ENCODE results near the gene TMEM62.
"Not testable (repeated sequence)": the region's sequence is repeated elsewhere in the genome, so short reads cannot be mapped to it uniquely, and the experiment has no call there.

TMEM62 gene

GRCh38 chr15:43175656-43176309 lies 42.4 kb downstream of the TMEM62 start:
- H3K36me3 Mint-ChIP-seq (ENCODE audit: low read depth): peaks cover 65% of the 10 kb centered on the region
- H3K27me3 Mint-ChIP-seq; H3K27ac Mint-ChIP-seq; H3K4me1 Mint-ChIP-seq (ENCODE audit: low read depth); H3K9me3 Mint-ChIP-seq; intact Hi-C loops (cut with micrococcal nuclease); H3K4me3 Mint-ChIP-seq: not testable (repeated sequence)

- peaks cover 71% of the 10 kb centered on the region for H3K36me3 Mint-ChIP-seq (ENCODE audit: low read depth)
- H3K27ac Mint-ChIP-seq; H3K4me1 Mint-ChIP-seq (ENCODE audit: low read depth); H3K27me3 Mint-ChIP-seq; H3K9me3 Mint-ChIP-seq; intact Hi-C loops (cut with micrococcal nuclease); H3K4me3 Mint-ChIP-seq: not testable (repeated sequence)
Observed at GRCh38 chr15:43177147-43177546, 43.8 kb downstream of the TMEM62 start.

- no peak overlapping the region for H3K4me3 Mint-ChIP-seq
- intact Hi-C loops (cut with micrococcal nuclease): loop anchor here (10.0 kb wide), 1 partner anchor 78 kb away; the partner anchor contains the start of gene UBR1
- peaks cover 30% of the 10 kb centered on the region for H3K4me1 Mint-ChIP-seq (ENCODE audit: low read depth)
- H3K27ac Mint-ChIP-seq: peak overlapping the region; percentile 24
- H3K9me3 Mint-ChIP-seq: no peaks in the 10 kb centered on the region
- no peaks in the 10 kb centered on the region for H3K27me3 Mint-ChIP-seq
- H3K36me3 Mint-ChIP-seq (ENCODE audit: low read depth): peaks cover 69% of the 10 kb centered on the region
Observed at GRCh38 chr15:43183270-43183669, 49.9 kb downstream of the TMEM62 start.

GRCh38 chr15:43184407-43185124 lies 51.2 kb downstream of the TMEM62 start:
- Mint-ChIP-seq H3K9me3 (no peaks in the 10 kb centered on the region), H3K36me3 (ENCODE audit: low read depth) (peaks cover 73% of the 10 kb centered on the region), H3K27ac (peak overlapping the region; percentile 95)

GRCh38 chr15:43185157-43186002 lies 52.0 kb downstream of the TMEM62 start, which contains the start of gene CCNDBP1:
Gene CCNDBP1, plus strand, starts transcription at chr15:43185403. Its CDS starts 96 bp downstream, at chr15:43185499.
- intact Hi-C loops (cut with micrococcal nuclease): loop anchor here (5.0 to 10.0 kb wide), 2 partner anchors 81 to 102 kb away; partner anchors contain the start of gene UBR1
- Mint-ChIP-seq H3K36me3 (ENCODE audit: low read depth) (peaks cover 75% of the 10 kb centered on the region), H3K4me1 (ENCODE audit: low read depth) (peaks cover 36% of the 10 kb centered on the region), H3K9me3 (no peaks in the 10 kb centered on the region), H3K27me3 (no peaks in the 10 kb centered on the region), H3K27ac (peak within 1 kb of the TSS; percentile 95), H3K4me3 (peak within 1 kb of the TSS; percentile 98)

More at GRCh38 chr15:43184407-43185124, 51.2 kb downstream of the TMEM62 start:
- intact Hi-C loops (cut with micrococcal nuclease): loop anchor here (5.0 to 10.0 kb wide), 2 partner anchors 80 to 103 kb away; partner anchors contain the start of gene UBR1
- Mint-ChIP-seq H3K27me3 (no peaks in the 10 kb centered on the region), H3K4me1 (ENCODE audit: low read depth) (peaks cover 35% of the 10 kb centered on the region), H3K4me3 (peak overlapping the region; percentile 98)

GRCh38 chr15:43186003-43186353 lies 52.6 kb downstream of the TMEM62 start:
- H3K4me3 Mint-ChIP-seq: peak overlapping the region; percentile 98
- H3K27ac Mint-ChIP-seq: peak overlapping the region; percentile 95
- intact Hi-C loops (cut with micrococcal nuclease): loop anchor here (5.0 to 10.0 kb wide), 2 partner anchors 81 to 101 kb away; partner anchors contain the start of gene UBR1
- peaks cover 75% of the 10 kb centered on the region for H3K36me3 Mint-ChIP-seq (ENCODE audit: low read depth)
- no peaks in the 10 kb centered on the region for H3K27me3 Mint-ChIP-seq
- H3K4me1 Mint-ChIP-seq (ENCODE audit: low read depth): peaks cover 36% of the 10 kb centered on the region
- H3K9me3 Mint-ChIP-seq: no peaks in the 10 kb centered on the region

GRCh38 chr15:43187544-43188155 lies 54.3 kb downstream of the TMEM62 start:
- Mint-ChIP-seq H3K27ac (no peak overlapping the region), H3K9me3 (no peaks in the 10 kb centered on the region), H3K4me3 (no peak overlapping the region), H3K36me3 (ENCODE audit: low read depth) (peaks cover 75% of the 10 kb centered on the region), H3K4me1 (ENCODE audit: low read depth) (peaks cover 36% of the 10 kb centered on the region), H3K27me3 (no peaks in the 10 kb centered on the region)
- intact Hi-C loops (cut with micrococcal nuclease): loop anchor here (5.0 to 10.0 kb wide), 2 partner anchors 83 to 100 kb away; partner anchors contain the start of gene UBR1

- no peak overlapping the region for H3K27ac Mint-ChIP-seq
Observed at GRCh38 chr15:43189296-43189695, 55.9 kb downstream of the TMEM62 start.

GRCh38 chr15:43190178-43190577 lies 56.8 kb downstream of the TMEM62 start:
- Mint-ChIP-seq H3K36me3 (ENCODE audit: low read depth) (peaks cover 75% of the 10 kb centered on the region), H3K4me3 (no peak overlapping the region), H3K4me1 (ENCODE audit: low read depth) (peaks cover 23% of the 10 kb centered on the region), H3K27me3 (no peaks in the 10 kb centered on the region), H3K9me3 (no peaks in the 10 kb centered on the region), H3K27ac (no peak overlapping the region)
- intact Hi-C loops (cut with micrococcal nuclease): loop anchor here (10.0 kb wide), 1 partner anchor 485 kb away; no protein-coding TSS in a partner anchor

More at GRCh38 chr15:43189296-43189695, 55.9 kb downstream of the TMEM62 start:
- no peaks in the 10 kb centered on the region for H3K9me3 Mint-ChIP-seq
- H3K27me3 Mint-ChIP-seq: no peaks in the 10 kb centered on the region
- intact Hi-C loops (cut with micrococcal nuclease): loop anchor here (5.0 to 10.0 kb wide), 2 partner anchors 84 to 98 kb away; partner anchors contain the start of gene UBR1
- no peak overlapping the region for H3K4me3 Mint-ChIP-seq
- H3K36me3 Mint-ChIP-seq (ENCODE audit: low read depth): peaks cover 72% of the 10 kb centered on the region
- peaks cover 28% of the 10 kb centered on the region for H3K4me1 Mint-ChIP-seq (ENCODE audit: low read depth)

GRCh38 chr15:43193710-43194109 lies 60.3 kb downstream of the TMEM62 start:
- Mint-ChIP-seq H3K36me3 (ENCODE audit: low read depth) (peaks cover 90% of the 10 kb centered on the region), H3K4me1 (ENCODE audit: low read depth) (peaks cover 23% of the 10 kb centered on the region), H3K27ac (no peak overlapping the region), H3K9me3 (peaks cover 9% of the 10 kb centered on the region), H3K27me3 (no peaks in the 10 kb centered on the region), H3K4me3 (no peak overlapping the region)
- intact Hi-C loops (cut with micrococcal nuclease): loop anchor here (10.0 kb wide), 1 partner anchor 489 kb away; no protein-coding TSS in a partner anchor

- intact Hi-C loops (cut with micrococcal nuclease): loop anchor here (10.0 kb wide), 1 partner anchor 490 kb away; no protein-coding TSS in a partner anchor
- Mint-ChIP-seq H3K4me3 (no peak overlapping the region), H3K9me3 (peaks cover 14% of the 10 kb centered on the region), H3K27ac (no peak overlapping the region), H3K4me1 (ENCODE audit: low read depth) (peaks cover 17% of the 10 kb centered on the region), H3K36me3 (ENCODE audit: low read depth) (peaks cover 81% of the 10 kb centered on the region), H3K27me3 (no peaks in the 10 kb centered on the region)
Observed at GRCh38 chr15:43194795-43195194, 61.4 kb downstream of the TMEM62 start.

GRCh38 chr15:43196760-43197548 lies 63.6 kb downstream of the TMEM62 start:
- H3K36me3 Mint-ChIP-seq (ENCODE audit: low read depth): peaks cover 60% of the 10 kb centered on the region

More at GRCh38 chr15:43196760-43197548, 63.6 kb downstream of the TMEM62 start:
- H3K9me3 Mint-ChIP-seq: peaks cover 15% of the 10 kb centered on the region
- no peaks in the 10 kb centered on the region for H3K27me3 Mint-ChIP-seq
- no peak overlapping the region for H3K27ac Mint-ChIP-seq
- no peak overlapping the region for H3K4me3 Mint-ChIP-seq
- intact Hi-C loops (cut with micrococcal nuclease): loop anchor here (10.0 kb wide), 1 partner anchor 492 kb away; no protein-coding TSS in a partner anchor
- H3K4me1 Mint-ChIP-seq (ENCODE audit: low read depth): peaks cover 17% of the 10 kb centered on the region
